Activated CD8-positive, alpha-beta memory T cell treated with anti-CD3 and anti-CD28 coated beads, Interleukin-2, amount 50 U/mL, for 4 hours (primary cell): ENCODE measurements around the gene ABLIM2.

Experiments
- DNase-seq: peaks from one replicate; pipeline ENCODE4 v3.0.0-alpha.2; 2020

ABLIM2 gene

GRCh38 chr4:8117278-8117682 lies 41.3 kb downstream of the ABLIM2 start:
- no peak for DNase-seq

DNA sequence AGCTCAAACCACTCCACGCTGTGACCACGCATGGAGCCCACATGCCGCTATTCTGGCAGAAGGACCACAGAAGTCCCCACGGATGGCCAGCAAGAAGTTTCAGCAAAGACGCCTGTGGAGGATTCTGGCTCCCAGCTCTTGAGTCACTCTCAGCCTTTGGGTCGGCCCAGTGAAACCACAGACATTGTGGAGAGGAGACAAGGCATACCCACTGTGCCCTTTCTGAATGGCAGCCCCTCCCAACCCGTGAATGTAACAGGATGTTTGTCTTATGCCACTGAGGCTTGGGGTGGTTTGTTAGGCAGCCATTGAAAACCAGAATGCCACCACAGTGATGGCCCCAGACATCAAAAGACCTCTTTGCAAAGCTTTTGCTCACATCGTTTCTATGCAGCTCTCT lies 42.7 kb downstream of the ABLIM2 start:
- no peak for DNase-seq

- no peak for DNase-seq
Measured at GRCh38 chr4:8115203-8115520, 43.5 kb downstream of the ABLIM2 start.

DNA sequence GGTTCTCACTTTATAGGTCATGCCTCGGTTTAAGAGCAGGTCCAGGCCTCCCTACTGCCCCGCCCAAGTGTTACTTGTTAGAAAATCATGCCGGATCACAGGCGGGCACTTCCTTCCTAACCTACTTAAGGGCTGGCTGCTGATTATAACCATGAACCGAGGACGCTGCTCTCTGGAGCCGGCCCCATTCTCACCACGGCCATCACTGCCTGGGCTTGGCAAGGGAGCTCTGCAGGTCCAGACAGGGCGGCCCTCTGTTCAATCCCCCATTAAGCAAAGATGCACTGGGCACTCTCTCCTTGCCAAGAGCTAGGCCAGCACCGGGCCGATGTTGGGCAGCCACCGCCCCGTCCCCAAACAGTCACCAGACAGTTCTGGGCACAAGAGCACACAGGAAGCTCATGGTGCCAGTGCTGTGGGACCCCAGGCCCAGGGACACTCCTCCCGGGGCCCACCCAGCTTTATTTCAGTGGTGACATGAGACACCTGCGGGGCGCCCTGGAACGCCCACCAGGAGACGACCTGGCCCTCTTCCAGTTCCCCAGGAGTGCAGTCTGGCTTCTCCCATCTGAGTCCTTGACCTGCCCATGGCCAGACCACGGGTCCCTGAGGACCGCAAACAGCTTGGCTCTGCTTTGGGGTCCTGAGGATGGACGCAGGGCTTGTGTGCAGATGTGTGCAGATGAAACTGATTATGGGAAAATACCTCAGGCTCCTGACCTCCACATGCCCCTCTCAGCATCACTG lies 44.0 kb downstream of the ABLIM2 start:
- no peak for DNase-seq

DNA sequence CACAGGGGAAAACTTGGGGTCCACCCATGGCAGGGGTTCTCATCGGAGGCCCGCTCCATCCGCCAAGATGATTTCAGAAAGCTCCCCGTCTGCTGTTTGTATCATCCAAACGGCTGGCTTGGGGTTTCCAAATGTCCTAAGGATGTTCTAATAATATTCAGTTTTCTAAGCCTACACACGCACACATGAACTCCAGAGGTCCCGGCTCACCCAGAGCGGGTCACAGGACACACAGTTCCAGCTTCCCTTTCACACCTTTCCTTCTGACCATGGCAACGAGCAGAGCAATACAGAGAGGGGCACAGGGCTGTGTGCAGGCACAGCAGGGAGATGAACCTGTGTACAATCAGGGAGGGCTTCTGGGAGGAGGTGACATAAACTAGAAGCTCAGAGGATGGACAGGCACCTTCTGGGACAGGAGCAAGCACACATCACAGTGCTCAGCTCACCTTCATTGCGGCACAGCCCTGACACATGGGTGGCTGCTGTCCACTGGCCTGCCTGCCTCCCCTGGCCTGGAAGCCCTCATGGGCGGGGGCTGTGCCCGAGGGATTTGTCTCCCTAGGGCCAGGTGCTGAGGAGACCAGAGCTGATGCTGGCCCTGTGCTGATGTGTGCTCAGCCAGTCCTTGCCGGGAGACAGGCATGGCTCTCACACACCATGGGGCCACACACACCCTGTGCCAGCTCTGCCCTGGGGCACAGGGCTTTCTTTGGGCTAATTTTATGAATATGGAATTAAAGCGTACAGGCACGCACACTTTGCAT lies 44.8 kb downstream of the ABLIM2 start:
- no peak for DNase-seq

DNA sequence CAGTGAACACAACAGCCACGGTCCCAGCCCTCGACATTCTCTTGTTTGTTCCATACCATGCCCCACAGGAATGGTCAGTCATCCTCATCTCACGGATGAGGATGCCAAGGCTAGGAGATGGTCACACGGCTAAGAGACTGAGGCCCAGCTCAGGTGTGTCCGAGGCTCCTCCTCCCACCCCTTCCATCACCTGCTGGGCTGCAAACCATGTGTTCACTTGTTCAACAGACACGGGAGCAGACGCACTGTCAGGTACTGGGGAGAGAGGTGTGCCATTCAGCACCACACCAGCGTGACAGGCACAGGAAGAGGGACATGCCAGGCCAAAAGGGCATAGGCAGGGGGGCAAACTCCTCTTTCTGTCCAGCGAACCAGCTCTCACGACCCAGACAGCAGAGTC lies 45.9 kb downstream of the ABLIM2 start:
- DNase-seq: no peak

DNA sequence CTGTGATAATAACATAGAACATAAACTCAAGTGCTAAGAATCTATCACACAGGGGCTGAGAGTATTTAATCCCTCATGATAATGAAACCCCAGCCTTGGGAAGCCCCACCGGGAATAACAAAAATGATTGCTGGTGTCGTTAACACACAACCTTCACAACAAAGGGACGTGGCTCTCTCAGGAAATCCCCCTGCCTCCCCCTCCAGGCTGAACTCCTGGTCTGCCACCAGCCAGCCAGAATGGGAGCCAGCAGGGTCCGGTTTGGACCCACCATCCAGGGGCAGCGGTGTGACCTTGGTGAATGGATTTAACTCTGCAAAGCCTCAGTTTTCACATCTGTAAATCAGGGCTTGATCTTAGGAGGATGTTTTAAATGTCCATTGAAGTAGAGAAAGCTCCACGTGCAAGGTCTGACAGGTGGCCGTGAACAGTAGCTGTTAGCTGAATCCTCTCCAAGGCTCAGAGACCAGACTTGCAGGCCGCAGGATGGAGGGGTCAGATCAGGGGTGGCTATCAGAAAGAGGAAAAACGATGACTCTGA lies 46.5 kb downstream of the ABLIM2 start:
- DNase-seq: no peak

- no peak for DNase-seq
Measured at GRCh38 chr4:8110071-8110986, 48.3 kb downstream of the ABLIM2 start.

GRCh38 chr4:8109406-8110065 lies 49.1 kb downstream of the ABLIM2 start:
- DNase-seq: no peak

GRCh38 chr4:8108991-8109390 lies 49.6 kb downstream of the ABLIM2 start:
- no peak for DNase-seq

DNA sequence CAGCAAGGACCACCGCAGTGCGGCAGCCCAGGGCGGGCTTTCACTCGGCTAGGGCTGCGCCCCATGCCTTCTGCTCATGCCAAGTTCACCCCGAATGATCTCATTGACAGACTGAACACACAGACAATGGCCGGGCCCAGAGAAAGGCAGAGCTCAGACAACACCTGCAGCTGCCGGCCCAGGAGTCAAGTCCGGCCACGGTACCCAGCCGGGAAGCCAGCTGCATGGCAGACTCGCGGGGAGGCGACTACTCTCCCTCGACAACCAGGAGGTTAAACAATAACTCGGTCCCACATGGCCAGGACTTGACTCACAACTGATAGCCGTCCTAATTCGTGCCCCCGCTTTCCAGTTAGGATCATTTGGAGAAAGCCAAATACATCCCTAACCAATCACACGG lies 50.4 kb downstream of the ABLIM2 start:
- no peak for DNase-seq

GRCh38 chr4:8107146-8107657 lies 51.4 kb downstream of the ABLIM2 start:
- no peak for DNase-seq

GRCh38 chr4:8106451-8107025 lies 52.1 kb downstream of the ABLIM2 start:
- no peak for DNase-seq

- no peak for DNase-seq
Measured at GRCh38 chr4:8105306-8106100, 53.1 kb downstream of the ABLIM2 start.

DNA sequence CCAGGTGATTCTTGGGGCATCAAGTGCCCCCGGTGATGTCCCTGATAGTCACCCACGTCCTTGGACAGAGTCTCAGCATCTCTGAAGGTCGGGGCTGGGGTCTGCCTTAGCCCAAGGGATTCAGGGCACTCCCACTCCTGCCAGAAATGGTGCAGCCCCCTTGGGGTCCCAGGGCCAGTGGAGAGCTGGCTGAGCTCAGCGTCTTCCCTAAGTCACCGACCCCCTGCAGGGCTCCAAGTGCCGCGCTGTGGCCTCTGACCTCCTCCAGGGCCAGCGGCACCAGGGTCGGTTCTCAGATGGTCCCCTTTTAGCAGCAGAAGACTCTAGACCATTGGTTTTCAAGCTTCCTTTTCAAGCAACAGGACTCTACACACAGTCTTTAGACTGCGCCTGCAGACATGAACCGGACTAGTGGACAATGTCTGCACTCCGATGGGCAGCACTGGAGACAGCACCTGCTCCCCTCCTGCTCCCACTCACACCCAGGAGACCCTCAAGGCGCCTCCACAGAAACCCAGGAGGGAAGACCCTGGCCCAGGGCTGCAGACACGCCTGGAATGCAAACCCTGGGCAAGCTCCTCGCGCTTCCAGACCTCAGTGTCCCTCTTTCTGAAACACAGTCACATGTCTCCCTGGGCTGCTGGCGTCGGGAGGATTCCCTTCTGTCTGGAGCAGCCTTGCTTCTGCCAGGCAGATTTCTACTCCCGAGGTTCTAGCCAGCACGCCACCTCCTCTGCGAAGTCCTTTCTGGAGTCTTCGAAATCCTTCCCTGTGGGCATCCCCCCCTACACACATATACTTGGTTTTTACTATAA lies 53.9 kb downstream of the ABLIM2 start:
- no peak for DNase-seq

GRCh38 chr4:8103421-8104390 lies 54.9 kb downstream of the ABLIM2 start:
- DNase-seq: no peak

DNA sequence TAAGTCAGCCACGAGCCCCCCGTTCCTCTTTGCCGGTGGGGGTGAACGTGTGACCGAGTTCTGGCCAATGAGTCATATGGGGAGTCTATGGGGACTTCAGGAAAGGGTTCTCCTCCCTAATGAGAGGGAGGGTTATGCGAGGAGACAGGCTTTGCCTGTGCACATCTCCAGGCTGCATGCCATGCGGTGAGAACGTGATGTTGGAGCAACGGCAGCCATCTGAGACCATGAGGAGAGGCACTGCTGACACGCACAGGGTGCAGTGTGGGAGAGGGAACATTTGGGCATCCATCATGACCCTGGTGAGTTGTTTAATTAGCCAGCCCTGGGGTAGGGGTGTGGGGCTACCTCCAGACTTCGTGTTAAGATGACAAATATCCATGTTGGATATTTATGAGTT lies 55.8 kb downstream of the ABLIM2 start:
- DNase-seq: no peak

- no peak for DNase-seq
Measured at GRCh38 chr4:8102076-8102355, 56.6 kb downstream of the ABLIM2 start.
